NCI-H446 treated with DMSO at 0.1 percent for 48 hours (cell line): Measurements from ENCODE around the gene STC2.
A peak's percentile ranks its signal among the peaks of the same experiment; 100 is the strongest.

Experiments
- DNase-seq: peaks from one replicate; lab custom pipeline; 2025; lab: John Stamatoyannopoulos, UW

Gene STC2

DNA sequence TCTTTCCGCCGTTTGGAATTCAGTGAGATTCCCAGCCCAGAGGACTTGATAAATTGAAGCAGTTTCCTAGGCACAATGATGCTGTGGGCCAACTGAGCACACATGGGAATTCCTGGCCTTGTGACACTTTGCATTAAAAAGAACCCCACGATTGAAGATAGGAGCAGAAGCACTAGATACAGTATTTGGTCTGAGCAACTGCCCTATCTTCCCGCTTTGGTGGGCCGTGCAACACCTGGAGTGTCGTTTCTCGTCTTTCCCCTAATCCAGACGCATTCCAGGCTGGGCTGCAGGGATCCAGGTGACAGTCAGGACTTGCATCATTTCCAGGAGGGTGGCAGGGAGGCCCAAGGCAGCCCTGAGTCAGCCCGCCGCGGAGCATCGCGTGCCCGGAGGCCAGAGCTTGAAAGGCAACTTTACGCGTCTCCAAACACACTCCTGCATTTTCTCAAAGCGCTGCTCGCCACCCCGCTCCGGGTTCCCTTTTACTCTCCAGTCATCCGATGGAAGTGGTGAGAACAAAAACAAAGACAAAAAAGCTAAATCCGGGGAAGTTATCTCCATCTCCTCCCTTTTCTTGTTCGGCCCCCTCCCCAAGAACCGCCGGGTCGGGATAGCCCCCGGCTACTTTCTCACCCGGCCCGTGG, 753 bp upstream of the STC2 start:
- no peak for DNase-seq

DNA sequence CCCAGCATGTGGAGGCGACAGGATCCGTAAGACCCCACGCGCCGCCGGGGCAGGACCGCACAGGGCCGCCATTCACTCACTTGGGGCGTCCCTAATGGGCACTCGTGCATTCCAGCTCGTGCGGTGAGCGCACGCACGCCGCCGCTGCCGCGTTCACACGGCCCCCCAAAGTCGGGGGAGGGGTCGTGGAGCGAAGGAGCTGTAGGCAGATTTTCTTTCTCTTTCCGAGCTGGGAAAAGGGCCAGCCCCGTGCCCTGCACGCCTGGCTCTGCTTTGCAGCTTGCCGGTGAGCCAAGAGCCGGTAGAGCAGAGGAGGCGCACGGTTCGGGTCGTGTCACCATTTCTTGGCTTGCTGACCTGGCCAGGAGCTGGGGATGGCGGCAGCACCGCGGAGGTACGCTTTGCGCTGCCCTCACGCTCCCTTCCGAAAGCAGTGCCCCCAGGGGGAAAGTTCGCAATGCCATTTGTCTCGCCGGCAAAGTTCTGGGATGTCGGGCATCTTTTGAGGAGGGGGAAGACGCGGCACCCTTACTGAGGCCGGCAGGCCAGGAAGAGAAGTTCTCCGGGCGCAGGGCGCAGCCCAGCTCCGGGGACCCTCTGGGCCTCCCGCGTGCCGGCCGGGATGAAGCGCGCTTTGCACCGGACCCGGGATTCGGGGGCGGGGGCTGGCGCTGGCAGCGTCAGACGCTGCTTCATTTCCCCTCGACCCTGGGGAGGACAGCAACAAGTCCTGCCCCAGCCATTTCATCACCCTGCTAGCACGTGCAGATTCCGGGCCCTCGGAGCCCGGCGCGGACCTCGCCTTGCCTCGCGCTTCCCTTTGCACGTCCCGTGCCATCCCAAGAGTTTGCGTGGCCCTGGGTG, 898 bp downstream of the STC2 start:
- DNase-seq: no peak

- DNase-seq: no peak
Measured at GRCh38 chr5:173326501-173326960, 1.7 kb downstream of the STC2 start.

- no peak for DNase-seq
Measured at GRCh38 chr5:173325091-173325698, 3.0 kb downstream of the STC2 start.

DNA sequence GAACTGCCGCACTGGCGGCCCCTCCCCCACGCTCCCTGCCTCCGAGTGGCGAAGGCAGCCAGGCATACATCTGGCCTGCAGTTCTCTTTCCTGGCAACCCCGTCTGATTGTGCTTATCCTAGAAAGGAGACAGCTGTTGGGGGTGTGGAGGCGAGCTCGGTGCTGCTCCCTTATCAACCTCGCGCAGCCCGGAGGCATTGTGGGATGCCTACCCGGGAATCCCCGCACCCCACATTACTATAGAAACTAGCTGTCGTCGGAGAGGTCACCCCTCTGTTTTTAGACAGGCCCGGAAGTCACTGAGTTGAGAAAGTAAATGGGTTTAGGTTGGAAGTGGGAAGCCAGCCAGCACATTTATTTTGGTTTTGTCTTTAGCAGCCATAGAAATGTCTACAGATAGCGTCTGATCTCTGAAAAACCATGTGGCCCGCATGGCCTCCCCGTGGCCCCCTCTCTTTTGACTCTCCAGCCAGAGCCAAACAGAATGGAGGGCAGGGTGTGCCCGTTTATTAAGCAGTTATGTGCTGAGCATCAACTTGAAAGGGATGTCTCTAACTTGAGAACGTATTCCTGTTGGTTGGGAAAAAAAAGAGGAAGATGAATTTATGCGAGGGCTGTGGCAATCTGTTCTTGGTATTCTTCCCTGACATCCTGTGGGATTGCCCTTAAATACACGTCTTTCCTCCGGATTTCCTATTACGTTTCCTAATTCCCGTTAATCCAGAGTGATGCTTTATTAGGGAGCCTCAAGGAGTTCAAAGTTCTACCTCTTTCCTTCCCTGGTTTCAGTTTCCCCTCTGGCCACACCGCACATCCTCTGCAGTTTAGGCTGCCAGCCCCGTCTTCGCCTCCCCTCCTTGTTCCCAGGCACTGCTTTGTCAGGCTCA, 3.9 kb downstream of the STC2 start:
- peak; percentile 23 for DNase-seq

- DNase-seq: no peak
Measured at GRCh38 chr5:173323799-173324114, 4.5 kb downstream of the STC2 start.

- no peak for DNase-seq
Measured at GRCh38 chr5:173323106-173323798, 5.0 kb downstream of the STC2 start.

GRCh38 chr5:173321886-173322285, 6.3 kb downstream of the STC2 start:
- DNase-seq: no peak

GRCh38 chr5:173320259-173320658, 8.0 kb downstream of the STC2 start:
- no peak for DNase-seq

DNA sequence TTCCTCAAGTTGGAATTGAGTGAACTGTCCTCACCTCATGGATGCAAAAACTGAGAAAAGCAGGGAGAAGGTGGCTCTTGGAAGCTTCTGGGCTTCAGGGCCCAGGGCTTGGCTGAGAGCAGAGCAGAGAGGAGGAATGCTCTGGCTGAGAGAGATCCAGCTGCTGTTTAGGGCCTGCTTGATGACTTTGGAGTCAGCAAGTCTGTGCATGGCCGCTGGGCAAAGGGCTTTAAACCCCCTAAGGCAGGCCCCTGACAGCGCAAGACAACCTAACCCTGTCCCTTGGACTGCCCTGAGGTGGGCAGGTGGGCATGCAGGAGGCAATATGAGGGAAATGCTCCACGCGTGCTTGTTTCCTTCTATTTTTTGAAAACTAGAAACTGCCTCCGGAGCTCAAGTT, 8.6 kb downstream of the STC2 start:
- no peak for DNase-seq

DNA sequence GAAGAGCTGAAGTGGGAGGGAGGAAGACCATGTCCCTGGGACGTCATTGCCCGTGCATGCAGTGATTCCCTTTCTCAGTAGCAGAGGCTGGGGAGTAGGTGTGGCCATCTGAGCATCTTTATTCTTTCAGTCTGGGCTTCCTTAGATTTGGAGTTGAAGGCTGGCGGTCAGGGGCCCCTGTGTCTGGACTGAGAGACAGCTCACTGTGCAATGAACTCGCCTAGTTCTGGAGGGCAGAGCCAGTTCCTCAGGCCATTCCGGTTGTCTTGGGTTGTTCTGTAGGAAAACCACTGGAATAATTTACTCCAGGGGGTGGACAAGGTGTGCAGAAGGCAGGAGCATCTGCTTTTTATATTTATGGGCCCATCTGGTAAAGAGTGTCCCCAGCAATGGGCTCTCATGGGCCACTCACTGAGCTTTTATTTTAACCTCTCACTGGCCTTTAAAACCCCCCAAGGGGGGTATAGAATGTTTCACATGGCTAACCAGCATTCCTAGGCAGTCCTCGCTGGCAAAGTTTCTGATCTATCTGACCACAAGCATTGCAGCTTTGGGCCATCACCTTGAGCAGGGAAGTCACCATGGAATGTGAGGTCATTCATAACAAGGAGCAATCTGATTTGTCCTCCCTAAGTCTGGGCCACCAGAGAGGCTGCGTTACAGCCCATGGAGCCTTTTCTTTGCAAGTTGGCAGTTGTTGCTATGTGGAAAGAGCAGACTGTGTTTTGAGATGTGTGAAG, 9.2 kb downstream of the STC2 start:
- DNase-seq: no peak

DNA sequence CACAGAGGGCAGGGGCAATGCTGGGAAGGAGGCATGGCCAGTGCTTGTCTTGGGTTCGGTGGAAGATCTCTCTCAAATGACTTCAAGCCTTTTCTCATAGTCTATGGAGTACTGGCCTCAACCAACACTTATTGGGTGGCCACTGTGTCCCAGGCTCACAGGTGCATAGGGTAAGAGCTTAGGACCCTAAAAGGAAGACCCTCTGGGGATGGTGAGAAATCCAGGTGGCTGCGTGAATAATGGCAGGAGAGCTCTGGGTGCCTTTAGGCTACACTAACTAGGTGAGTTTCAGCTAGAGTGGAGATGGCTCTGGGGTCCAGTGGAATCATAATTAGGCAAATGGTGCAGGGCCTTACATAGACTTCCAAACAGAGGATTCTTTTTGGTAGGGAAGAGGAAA, 9.9 kb downstream of the STC2 start:
- DNase-seq: no peak

- DNase-seq: no peak
Measured at GRCh38 chr5:173317852-173318251, 10.4 kb downstream of the STC2 start.

- DNase-seq: no peak
Measured at GRCh38 chr5:173317091-173317730, 11.0 kb downstream of the STC2 start.

DNA sequence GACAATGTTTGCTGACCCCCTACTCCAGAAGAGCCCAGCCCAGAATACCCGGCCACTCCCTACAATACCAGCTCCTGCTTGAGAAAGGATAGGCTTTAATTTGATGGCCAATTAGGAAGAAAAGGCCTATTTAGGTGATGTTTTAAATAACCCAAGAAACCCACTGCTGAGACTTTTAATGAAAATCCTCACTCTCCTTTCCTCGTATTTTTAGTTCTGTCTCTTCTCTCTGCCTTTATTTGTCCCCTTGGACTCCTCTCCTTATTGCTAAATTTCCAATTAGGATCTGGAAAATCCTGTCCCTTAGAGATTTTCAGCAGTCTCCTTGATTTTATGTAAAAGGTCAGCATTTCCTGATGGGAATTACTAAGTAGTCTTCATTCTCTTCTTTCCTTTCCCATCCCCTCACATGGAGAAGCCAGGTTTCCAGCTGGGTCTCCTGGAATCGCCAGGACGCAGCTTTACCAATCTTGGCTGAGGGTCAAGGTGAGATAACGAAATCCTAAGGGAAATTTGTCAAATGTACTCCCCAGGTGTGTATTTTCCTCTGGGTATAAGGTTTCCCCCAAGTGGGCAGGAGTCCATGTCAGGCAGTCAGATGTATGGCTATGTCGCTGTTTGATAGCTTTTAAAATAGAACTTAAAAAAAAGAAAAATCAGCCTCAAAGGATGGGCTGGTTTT, 11.7 kb downstream of the STC2 start:
- DNase-seq: no peak

DNA sequence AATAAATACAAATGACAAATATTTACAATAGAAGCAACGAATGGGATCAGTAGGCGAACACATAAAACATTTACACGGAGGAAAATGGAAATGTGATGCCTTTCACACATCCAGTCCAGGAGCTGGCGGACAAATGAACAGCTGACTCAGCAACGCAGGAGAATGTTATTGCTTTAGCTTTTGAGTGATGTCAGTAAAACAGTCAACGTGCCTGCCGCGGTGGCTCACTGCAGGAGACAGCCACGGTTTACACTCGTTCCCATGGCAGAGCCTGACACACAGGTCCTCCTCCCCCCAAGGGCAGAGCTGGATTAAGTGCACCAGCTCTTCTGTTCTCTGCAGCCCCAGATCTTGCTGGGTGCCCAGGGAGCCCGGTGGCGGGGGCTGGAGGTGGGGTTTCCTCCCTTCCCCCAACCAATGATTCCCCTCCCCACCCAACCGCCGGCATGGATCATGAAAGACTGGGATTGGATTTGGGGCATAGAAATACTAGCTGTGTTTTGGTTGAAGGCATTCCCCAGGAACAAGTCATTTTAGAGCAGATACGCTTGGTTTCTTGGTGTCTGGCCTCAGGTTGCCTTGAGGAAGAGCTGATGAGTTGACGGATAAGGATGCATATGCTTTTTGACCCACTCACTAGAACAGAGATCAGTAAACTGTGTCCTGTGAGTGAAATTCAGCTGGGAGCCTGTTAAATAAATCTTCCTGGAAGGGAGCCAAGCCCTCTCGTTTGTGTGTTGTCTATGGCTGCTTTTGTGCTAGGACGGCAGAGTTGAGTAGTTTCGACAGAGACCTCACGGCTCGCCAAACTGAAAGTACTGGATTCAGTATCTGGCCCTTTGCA, 12.5 kb downstream of the STC2 start:
- no peak for DNase-seq

DNA sequence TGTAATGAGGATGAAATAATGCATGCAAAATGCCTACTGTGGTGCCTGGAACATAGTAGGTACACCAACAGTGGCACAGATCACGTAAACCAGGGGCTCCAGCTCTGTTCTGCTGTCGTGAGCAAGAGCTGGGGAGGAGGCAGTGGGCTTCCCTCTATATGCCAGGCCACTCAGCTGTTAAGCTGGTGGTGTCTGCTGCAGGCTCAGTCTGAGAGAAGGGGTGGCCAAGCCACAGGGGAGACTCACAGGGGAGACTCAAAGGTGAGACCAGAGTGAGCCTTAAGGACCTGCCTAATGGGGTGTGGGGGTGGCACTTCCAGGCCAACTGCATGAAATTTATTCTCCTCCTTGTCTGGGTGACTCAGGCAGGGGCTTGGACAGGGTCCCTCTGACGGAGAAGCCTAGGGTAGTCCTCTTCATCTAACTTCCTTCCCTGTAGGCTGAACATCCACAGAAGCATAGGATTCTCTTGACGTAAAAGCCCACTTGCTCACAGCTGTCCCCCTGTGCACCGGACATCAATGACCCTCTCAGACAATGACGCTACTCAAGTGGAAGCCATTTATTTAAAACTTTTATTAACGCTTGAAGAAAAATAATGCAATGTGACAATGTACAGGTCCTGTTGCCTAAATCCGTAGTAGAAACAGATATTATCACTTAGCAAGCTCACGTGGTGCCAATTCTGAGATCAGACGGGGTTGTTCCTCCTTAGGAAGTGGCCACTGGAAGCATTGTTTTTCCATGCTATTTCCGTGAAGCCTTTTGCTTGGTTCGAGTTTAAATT, 13.9 kb downstream of the STC2 start:
- DNase-seq: no peak

GRCh38 chr5:173313351-173313801, 14.8 kb downstream of the STC2 start:
- no peak for DNase-seq
